ENCODE data around the gene RPS17. TPM values are rescaled to one million over a fixed set of nuclear protein-coding genes. Genes with fewer than 3 reads are reported as not detected.
"Not testable (repeated sequence)": the region's sequence is repeated elsewhere in the genome, so short reads cannot be mapped to it uniquely, and the experiment has no call there.

The RPS17 gene
- total RNA-seq, 2 donors from 2014 or later, result 3,116 to 3,713 TPM

GRCh38 chr15:82487045-82487444, 53.2 kb downstream of the RPS17 start:
- DNase-seq (ENCODE audit: low spot score in 2 of 2); H3K36me3 Mint-ChIP-seq; ATAC-seq; H3K27ac Mint-ChIP-seq; H3K9me3 Mint-ChIP-seq: not testable (repeated sequence)

Other genes starting within 250 kb of the RPS17 start
- 1 to 10 TPM in 1 of 2 donors, under 1 TPM in 1; 0.57 to 1.8 TPM for gene GOLGA6L10, start 191.0 kb downstream of the RPS17 start, total RNA-seq
- 1 to 10 TPM; 1.2 to 4.4 TPM for gene GOLGA6L9, start 110.6 kb downstream of the RPS17 start, total RNA-seq
- gene CPEB1, start 106.9 kb upstream of the RPS17 start, total RNA-seq, result not detected
- gene AP3B2, start 169.4 kb upstream of the RPS17 start, total RNA-seq, result 1 to 10 TPM in 1 of 2 donors, under 1 TPM in 1; 0.18 to 1.4 TPM

Data from activated naive CD4-positive, alpha-beta T cell treated with anti-CD3 and anti-CD28 coated beads, Interleukin-2, amount 50 U/mL, for 72 hours (primary cell).